Right forelimb (tissue), 1 donor: ENCODE results near the gene NDE1.
A peak's percentile ranks its signal among the peaks of the same experiment; 100 is the strongest.
"Not testable (repeated sequence)": the region's sequence is repeated elsewhere in the genome, so short reads cannot be mapped to it uniquely, and the experiment has no call there.

Experiments used
- DNase-seq: peaks from one replicate; pipeline ENCODE4 v3.0.0-alpha.2; 2018

NDE1 gene

GRCh38 chr16:15653227-15653626 lies 3.2 kb downstream of the NDE1 start:
- no peak for DNase-seq

GRCh38 chr16:15654591-15654990 lies 4.5 kb downstream of the NDE1 start:
- DNase-seq: no peak

DNA sequence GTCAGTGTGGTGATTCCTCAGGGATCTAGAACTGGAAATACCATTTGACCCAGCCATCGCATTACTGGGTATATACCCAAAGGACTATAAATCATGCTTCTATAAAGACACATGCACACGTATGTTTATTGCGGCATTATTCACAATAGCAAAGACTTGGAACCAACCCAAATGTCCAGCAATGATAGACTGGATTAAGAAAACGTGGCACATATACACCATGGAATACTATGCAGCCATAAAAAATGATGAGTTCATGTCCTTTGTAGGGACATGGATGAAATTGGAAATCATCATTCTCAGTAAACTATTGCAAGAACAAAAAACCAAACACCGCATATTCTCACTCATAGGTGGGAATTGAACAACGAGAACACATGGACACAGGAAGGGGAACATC lies 5.5 kb downstream of the NDE1 start:
- not testable (repeated sequence) for DNase-seq

DNA sequence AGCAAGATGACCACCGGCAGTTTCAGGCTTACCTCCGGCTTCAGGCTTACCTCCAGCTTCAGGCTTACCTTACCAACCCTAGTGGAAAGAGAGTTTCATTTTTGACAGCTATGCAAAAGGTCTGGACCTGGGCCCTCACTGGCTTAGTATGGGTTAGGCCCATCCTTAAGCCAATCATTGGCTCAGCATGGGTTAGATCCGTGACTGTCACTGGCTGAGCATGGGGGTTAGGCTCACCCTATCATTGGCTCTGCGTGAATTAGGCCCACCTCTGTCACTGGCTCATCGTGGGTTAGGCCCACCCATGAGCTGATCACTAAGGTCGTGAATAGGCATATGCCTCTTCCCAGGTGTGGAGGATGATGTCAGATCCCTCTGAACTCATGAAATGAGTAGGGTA lies 8.1 kb downstream of the NDE1 start:
- no peak for DNase-seq

GRCh38 chr16:15658556-15658955 lies 8.5 kb downstream of the NDE1 start:
- no peak for DNase-seq

DNA sequence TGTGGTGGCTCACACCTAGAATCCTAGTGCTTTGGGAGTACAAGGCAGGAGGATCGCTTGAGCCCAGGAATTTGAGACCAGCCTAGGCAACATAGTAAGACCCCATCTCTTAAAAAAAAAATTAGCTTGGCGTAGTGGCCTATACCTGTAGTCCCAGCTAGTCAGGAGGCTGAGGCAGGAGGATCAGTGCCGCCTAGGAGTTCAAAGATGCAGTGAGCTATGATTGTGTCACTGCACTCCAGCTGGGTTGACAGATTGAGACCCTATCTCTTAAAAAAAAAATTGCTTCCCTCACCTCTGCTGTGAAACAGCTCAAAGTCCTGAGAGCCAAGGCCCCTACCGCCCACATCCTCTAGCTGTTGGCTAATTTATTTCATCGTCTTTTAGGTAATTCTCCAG lies 10.2 kb downstream of the NDE1 start:
- no peak for DNase-seq

DNA sequence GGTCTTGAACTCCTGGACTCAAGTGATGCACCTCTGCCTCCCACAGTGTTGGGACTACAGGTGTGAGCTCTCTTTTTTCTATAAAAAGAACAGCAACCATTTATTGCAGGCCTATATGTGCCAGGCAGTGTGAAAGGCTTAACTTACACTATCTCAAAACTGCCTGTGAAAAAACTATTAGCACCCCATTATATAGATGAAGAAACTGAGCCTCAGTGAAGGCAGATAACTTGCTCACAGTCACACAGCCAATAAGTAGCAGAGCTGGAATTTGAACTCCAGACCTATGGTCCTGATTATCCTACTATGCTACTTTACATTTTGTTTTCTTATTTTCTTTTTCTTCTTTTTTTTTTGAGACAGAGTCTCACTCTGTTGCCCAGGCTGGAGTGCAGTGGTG lies 15.1 kb downstream of the NDE1 start:
- DNase-seq: no peak

DNA sequence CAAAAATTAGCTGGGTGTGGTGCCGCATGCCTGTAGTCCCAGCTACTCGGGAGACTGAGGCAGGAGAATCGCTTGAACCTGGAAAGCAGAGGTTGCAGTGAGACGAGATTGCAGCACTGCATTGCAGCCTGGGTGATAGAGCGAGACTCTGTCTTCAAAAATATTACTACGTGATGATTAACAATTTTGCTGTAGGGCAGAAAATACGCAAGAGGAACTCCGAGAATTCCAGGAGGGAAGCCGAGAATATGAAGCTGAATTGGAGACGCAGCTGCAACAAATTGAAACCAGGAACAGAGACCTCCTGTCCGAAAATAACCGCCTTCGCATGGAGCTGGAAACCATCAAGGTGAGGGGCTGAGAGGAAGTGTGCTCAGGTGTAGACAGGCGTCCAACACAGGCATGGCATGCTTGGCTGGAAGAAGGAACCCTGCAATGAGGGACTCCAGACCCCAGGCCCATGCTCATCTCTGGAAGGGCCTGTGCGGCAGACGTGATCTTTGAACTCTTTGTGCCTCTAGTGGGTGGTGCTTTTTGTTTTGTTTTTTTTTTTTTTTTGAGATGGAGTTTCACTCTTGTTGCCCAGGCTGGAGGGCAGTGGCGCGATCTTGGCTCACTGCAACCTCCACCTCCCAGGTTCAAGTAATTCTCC lies 17.2 kb downstream of the NDE1 start:
- no peak for DNase-seq

DNA sequence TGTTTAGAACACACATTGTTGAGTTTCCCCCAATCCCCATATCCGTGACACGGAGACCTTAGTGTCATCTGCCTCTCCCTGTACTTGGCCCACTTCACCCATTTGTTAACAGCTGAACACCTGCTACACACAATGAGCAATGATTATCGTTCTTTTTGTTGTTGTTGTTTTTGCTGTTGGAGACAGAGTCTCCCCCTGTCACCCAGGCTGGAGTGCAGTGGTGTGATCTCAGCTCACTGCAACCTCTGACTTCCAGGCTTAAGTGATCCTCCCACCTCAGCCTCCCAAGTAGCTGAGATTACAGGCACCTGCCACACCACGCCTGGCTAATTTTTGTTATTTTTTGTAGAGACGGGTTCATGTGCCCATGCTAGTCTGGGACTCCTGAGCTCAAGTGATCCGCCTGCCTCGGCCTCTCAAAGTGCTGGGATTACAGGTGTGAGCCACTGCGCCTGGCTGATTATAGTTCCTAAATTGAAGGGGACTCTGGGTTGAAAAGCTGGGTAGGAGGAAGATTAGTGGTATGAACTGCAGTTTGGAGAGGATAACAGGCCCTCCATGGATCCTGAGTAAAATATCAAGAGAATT lies 21.6 kb downstream of the NDE1 start:
- no peak for DNase-seq

GRCh38 chr16:15672127-15672513 lies 22.1 kb downstream of the NDE1 start:
- not testable (repeated sequence) for DNase-seq

- DNase-seq: peak; percentile 73
Measured at GRCh38 chr16:15672514-15673167, 22.6 kb downstream of the NDE1 start.

DNA sequence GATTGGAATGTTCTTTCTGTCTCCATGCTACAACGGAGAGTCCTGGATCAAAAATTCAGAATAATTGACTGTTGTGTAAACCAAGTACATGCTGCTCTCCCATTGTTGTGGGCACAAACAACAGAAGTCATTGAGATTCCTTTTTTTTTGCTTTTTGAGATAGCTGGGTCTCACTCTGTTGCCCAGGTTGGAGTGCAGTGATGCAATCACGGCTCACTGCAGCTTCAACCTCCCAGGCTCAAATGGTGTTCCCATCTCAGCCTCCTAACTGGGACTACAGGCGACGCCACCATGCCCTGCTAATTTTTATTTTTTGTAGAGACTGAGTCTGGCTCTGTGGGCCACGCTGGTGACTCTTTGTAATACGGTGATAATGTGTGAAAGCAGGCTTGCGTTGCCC lies 24.5 kb downstream of the NDE1 start:
- DNase-seq: no peak

- DNase-seq: no peak
Measured at GRCh38 chr16:15676506-15676905, 26.5 kb downstream of the NDE1 start.

DNA sequence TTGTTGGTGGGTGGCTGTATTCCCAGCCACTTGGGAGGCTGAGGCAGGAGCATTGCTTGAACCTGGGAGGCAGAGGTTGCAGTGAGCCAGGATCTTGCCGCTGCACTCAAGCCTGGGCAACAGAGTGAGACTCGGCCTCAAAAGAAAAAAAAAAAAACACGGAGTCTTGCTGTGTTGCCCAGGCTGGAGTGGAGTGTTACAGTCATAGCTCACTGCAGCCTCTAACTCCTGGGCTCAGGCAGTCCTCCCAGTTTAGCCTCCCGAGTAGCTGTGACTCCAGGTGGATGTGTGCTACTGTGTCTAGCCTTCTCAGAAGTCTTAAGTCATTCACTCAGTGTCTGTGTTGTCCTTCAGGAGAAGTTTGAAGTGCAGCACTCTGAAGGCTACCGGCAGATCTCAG lies 27.4 kb downstream of the NDE1 start:
- DNase-seq: no peak

- no peak for DNase-seq
Measured at GRCh38 chr16:15682105-15682570, 32.1 kb downstream of the NDE1 start.

- DNase-seq: no peak
Measured at GRCh38 chr16:15686287-15686686, 36.2 kb downstream of the NDE1 start.

DNA sequence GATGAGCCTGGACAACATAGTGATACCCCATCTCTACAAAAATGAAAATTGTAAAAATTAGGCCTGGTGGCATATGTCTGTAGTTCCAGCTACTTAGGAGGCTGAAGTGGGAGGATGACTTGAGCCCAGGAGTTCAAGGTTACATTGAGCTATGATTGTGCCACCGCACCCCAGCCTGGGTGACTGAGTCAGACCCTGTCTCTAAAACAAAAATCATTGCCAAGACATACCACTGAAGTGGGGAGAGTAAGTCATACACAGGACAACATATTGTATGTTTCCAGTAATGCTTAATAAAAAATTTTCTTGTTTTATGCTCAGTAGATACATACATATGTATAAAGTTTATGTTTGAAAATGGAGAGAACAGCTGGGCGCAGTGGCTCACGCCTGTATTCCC lies 39.2 kb downstream of the NDE1 start:
- DNase-seq: no peak

DNA sequence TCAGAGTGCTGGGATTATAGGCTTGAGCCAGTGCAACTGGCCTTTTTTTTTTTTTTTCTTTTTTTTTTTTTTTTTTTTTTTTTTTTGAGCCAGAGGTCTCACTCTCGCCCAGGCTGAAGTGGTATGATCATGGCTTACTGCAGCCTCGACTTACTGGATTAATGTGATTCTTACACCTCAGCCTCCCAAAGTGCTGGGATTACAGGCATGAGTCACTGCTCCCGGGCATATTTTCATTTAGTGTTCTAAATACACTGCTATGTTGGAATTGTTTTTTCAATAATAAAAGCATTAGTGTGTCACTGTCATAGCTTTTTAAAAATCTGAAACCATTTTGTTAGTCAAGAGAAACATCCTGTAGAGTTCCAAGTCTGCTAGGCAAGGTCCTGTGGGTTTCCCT lies 40.3 kb downstream of the NDE1 start:
- DNase-seq: no peak

DNA sequence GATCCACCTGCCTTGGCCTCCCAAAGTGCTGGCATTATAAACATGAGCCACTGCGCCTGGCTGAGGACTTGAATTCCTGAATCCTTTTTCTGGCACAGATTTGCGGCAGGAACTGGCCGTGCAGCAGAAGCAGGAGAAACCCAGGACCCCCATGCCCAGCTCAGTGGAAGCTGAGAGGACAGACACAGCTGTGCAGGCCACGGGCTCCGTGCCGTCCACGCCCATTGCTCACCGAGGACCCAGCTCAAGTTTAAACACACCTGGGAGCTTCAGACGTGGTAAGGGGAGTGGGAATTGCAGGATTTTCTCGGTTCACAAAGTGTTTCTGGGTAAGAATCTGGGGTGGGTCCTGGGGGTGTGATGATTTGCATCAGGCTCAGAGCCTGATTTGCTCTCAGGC lies 41.0 kb downstream of the NDE1 start:
- no peak for DNase-seq

DNA sequence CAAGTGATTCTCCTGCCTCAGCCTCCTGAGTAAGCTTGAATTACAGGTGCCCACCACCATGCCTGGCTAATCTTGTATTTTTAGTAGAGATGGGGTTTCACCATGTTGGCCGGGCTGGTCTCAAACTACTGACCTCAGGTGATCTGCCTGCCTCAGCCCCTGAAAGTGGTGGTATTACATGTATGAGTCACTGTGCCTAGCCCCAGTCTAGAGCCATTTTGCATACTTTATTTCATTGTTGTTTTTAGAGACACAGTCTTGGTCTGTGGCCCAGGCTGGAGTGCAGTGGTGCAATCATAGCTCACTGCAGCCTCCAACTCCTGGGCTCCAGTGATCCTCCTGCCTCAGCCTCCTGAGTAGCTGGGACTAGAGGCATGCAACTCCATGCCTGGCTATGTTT lies 42.5 kb downstream of the NDE1 start:
- not testable (repeated sequence) for DNase-seq

DNA sequence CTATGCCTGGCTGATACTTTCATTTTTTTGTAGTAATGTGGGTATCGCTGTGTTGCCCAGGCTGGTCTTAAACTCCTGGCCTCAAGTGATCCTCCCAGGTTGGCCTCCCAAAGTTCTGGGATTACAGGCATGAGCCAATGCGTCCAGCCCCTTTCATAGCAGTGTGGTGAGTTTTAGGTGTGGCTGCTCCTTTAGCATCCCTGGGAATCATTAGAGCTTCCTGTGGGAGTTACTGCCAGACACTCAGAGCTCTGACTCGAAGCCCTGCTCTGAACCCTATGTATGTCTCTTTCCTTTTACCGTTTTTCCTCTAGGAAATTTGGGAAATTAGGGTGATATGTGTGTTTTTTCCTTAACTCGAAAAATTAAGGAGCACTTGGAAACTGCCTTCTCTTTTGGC lies 44.5 kb downstream of the NDE1 start:
- no peak for DNase-seq

- no peak for DNase-seq
Measured at GRCh38 chr16:15699819-15700218, 49.8 kb downstream of the NDE1 start.

- DNase-seq: no peak
Measured at GRCh38 chr16:15701367-15701766, 51.3 kb downstream of the NDE1 start.
